ENCODE results near the gene JADE3.

GRCh38 chrX:46991664-46992063 is 79.4 kb downstream of the JADE3 start:
- no peak for TF ChIP-seq ZNF274 (IDR thresholded peaks at IDR 0.05; ENCODE audit: low read depth, low read length)
- no peak for TF ChIP-seq SUZ12 (IDR thresholded peaks at IDR 0.05; ENCODE audit: extremely low read depth, insufficient read depth, insufficient read length)
- no peak for TF ChIP-seq YY1 (IDR thresholded peaks at IDR 0.05; ENCODE audit: insufficient read depth, insufficient read length)
